Central memory CD8-positive, alpha-beta T cell (primary cell): ENCODE results near the gene MRPS25.
"Not testable (repeated sequence)": the region's sequence is repeated elsewhere in the genome, so short reads cannot be mapped to it uniquely, and the experiment has no call there.

Experiments
- ATAC-seq: fragments of 150-1000 bp; cut with Tn5 transposase; replicated peaks from 2 replicates; pipeline ENCODE4 v1.10.0; 2022; ENCODE audit warnings: mild to moderate bottlenecking, moderate FRiP score, moderate number of reproducible peaks; ENCODE audit not compliant: poor library complexity, severe bottlenecking; ENCODE audit errors: extremely low read depth
- DNase-seq, 2 donors: peaks; one replicate each; pipeline ENCODE4 v3.0.0; 2021; ENCODE audit warnings: low spot score in 2 of 2
- H3K27ac Mint-ChIP-seq: one replicate; pipeline ENCODE4 v1.8.0; 2022; ENCODE audit warnings: low read depth, mild to moderate bottlenecking, moderate library complexity, mixed read lengths
- H3K27me3 Mint-ChIP-seq: one replicate; pipeline ENCODE4 v1.8.0; 2022; ENCODE audit warnings: mixed read lengths
- H3K36me3 Mint-ChIP-seq: one replicate; pipeline ENCODE4 v1.8.0; 2022; ENCODE audit warnings: mild to moderate bottlenecking, moderate library complexity, mixed read lengths; ENCODE audit not compliant: insufficient read depth
- H3K4me1 Mint-ChIP-seq: one replicate; pipeline ENCODE4 v1.8.0; 2022; ENCODE audit warnings: mixed read lengths
- H3K4me3 Mint-ChIP-seq: one replicate; pipeline ENCODE4 v1.8.0; 2022; ENCODE audit warnings: mild to moderate bottlenecking, moderate library complexity, mixed read lengths
- H3K9me3 Mint-ChIP-seq: one replicate; pipeline ENCODE4 v1.8.0; 2022; ENCODE audit warnings: mixed read lengths

Gene MRPS25

DNA sequence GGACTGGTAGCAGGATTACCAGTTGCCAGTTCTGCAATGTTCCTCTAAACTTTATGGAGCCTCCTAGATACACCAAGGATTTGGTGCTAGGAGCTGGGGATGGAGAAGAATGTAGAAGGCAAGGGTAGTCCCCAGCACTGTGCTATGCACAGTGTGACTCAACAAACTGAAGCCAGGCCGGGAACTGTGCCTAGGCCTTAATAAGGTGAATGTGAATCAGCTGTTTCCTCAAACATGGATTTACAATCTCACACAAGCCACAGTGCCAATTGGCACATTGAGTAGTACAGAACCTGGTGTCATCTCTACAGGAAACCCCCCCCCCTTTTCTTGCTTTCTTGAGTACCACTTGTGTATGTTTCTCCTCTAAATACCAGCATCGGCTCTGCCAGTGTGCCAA, 32.5 kb downstream of the MRPS25 start:
- peak overlapping the region; percentile 63 for H3K27ac Mint-ChIP-seq
- peaks cover 63% of the 10 kb centered on the region for H3K36me3 Mint-ChIP-seq
- H3K4me3 Mint-ChIP-seq = no peak overlapping the region
- no peaks in the 10 kb centered on the region for H3K4me1 Mint-ChIP-seq
- ATAC-seq (no peak), DNase-seq (no peak)
- H3K27me3 Mint-ChIP-seq = no peaks in the 10 kb centered on the region
- H3K9me3 Mint-ChIP-seq = no peaks in the 10 kb centered on the region

DNA sequence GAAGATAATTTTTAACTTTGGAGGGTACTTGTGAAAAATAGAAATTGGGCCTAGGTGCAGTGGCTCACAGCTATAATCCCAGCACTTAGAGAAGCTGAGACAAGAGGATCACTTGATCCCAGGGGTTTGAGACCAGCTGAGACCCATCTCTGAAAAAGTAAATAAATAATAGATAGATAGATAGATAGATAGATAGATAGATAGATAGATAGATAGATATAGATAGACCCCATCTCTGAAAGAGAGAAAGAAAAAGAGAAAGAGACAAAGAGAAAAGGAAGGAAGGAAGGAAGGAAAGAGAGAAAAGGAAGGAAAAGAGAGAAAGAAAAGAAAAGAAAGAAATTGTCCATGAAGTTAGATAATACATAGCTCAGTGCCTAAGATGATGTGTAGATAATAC, 35.5 kb downstream of the MRPS25 start:
- Mint-ChIP-seq H3K9me3 (no peaks in the 10 kb centered on the region), H3K4me3 (no peak overlapping the region), H3K27ac (peak overlapping the region; percentile 61), H3K36me3 (peaks cover 47% of the 10 kb centered on the region), H3K4me1 (no peaks in the 10 kb centered on the region), H3K27me3 (no peaks in the 10 kb centered on the region)
- ATAC-seq (no peak), DNase-seq (no peak)

DNA sequence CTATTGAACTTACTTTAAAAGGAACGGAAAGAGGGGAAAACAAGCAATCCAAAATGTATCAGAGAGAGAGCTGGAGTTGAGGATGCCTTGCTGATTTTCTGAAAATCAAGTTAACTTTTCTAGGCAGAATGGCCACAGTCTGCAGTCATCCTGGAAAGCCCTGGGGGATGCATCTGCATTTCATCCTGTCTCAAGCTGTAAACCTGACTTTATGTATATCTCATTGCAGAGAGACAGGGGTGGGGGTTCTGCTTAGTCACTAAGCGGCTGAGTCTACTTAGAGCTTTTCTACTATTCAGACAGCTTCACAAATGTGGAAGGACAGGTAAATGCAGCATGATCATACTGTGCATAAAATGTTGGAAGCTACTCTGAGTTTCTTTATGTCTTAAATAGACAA, 41.4 kb downstream of the MRPS25 start:
- H3K27ac Mint-ChIP-seq = no peak overlapping the region

GRCh38 chr3:15023249-15023648, 41.9 kb downstream of the MRPS25 start:
- Mint-ChIP-seq H3K27ac (no peak overlapping the region), H3K9me3 (no peaks in the 10 kb centered on the region), H3K4me3 (no peak overlapping the region), H3K4me1 (no peaks in the 10 kb centered on the region), H3K27me3 (no peaks in the 10 kb centered on the region), H3K36me3 (peaks cover 44% of the 10 kb centered on the region)
- no peak for ATAC-seq
- no peak for DNase-seq

More for the DNA sequence above, 41.4 kb downstream of the MRPS25 start:
- DNase-seq = no peak
- Mint-ChIP-seq H3K36me3 (peaks cover 44% of the 10 kb centered on the region), H3K4me3 (no peak overlapping the region), H3K4me1 (no peaks in the 10 kb centered on the region), H3K27me3 (no peaks in the 10 kb centered on the region), H3K9me3 (no peaks in the 10 kb centered on the region)
- ATAC-seq = no peak

DNA sequence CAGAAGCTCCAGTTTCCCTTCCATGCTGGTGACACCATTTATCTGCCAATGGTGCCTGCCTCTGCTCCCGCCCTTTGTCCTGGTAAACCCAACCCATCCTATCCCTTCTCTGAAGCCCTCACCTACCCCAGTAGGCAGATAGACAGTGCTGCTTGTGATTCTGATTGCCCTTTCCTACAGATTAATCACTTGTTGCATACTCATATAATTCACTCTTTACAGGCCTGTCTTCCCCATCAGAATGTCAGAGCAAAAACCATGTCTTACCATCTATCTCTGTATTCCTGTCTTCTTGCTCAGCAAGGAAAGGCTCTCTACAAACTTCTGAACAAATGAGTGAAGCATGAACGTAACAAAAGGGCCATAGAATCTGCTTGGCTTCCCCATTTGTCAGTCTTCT, 47.9 kb downstream of the MRPS25 start:
- no peak overlapping the region for H3K27ac Mint-ChIP-seq
- H3K27me3 Mint-ChIP-seq = no peaks in the 10 kb centered on the region
- peaks cover 59% of the 10 kb centered on the region for H3K36me3 Mint-ChIP-seq

GRCh38 chr3:15015456-15015855, 49.7 kb downstream of the MRPS25 start:
- no peak overlapping the region for H3K27ac Mint-ChIP-seq
- H3K4me1 Mint-ChIP-seq = peaks cover 4% of the 10 kb centered on the region
- H3K36me3 Mint-ChIP-seq = peaks cover 54% of the 10 kb centered on the region
- H3K9me3 Mint-ChIP-seq = no peaks in the 10 kb centered on the region
- H3K27me3 Mint-ChIP-seq = no peaks in the 10 kb centered on the region
- no peak for ATAC-seq
- H3K4me3 Mint-ChIP-seq = no peak overlapping the region
- DNase-seq = no peak

More for the DNA sequence above, 47.9 kb downstream of the MRPS25 start:
- DNase-seq (no peak), ATAC-seq (no peak)
- no peak overlapping the region for H3K4me3 Mint-ChIP-seq
- no peaks in the 10 kb centered on the region for H3K4me1 Mint-ChIP-seq
- no peaks in the 10 kb centered on the region for H3K9me3 Mint-ChIP-seq

DNA sequence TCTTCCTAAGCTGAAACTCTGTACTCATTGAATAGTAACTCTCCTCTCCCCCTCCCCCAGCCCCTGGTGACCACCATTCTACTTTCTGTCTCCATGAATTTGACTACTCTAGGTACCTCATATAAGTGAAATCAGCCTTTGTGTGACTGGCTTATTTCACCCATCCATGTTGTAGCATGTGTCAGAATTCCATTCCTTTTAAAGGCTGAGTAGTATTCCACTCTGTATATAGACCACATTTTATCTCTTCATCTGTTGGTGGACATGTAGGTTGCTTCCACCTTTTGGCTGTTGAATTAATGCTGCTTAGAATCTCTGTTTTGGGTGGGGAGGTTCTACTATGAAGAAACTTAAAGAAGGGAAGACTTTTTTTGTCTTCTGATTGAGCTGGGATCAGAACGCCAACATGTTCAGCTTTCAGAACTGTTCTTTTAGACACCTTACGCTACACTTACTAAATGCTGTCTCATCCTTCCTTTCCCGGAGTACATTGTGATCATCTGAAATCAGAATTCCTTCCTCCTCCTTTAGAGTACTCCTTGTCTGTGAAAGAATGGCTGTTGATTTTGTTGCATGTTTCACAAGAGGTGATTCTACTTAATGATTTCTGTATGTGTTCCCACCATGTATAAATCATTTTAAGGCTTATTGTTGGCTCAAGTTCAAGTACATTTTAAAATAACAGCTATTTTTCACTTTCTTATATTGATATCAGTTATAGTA, 50.3 kb downstream of the MRPS25 start:
- H3K27ac Mint-ChIP-seq = no peak overlapping the region
- H3K27me3 Mint-ChIP-seq = no peaks in the 10 kb centered on the region
- DNase-seq (no peak), ATAC-seq (no peak)
- peaks cover 56% of the 10 kb centered on the region for H3K36me3 Mint-ChIP-seq
- peaks cover 4% of the 10 kb centered on the region for H3K4me1 Mint-ChIP-seq
- no peak overlapping the region for H3K4me3 Mint-ChIP-seq
- no peaks in the 10 kb centered on the region for H3K9me3 Mint-ChIP-seq

DNA sequence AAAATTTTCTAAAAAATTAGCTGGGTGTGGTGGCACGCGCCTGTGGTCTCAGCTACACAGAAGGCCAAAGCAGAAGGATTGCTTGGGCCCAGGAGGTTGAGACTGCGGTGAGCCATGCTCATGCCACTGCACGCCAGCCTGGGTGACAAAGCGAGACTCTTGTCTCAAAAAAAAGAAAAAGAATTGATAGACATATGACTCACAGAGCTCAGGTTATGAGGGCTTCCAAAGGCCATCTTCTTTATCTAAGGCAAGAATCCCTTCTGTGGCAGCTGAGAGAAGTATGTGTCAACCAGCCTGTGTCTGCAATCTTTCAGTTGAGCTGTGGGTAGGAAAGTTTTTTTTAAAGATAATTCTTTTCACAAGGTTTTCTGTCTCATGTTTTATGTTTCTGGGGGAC, 53.9 kb downstream of the MRPS25 start:
- DNase-seq = no peak
- Mint-ChIP-seq H3K36me3 (peaks cover 52% of the 10 kb centered on the region), H3K9me3 (no peaks in the 10 kb centered on the region), H3K4me3 (no peak overlapping the region), H3K4me1 (peaks cover 12% of the 10 kb centered on the region), H3K27ac (no peak overlapping the region), H3K27me3 (no peaks in the 10 kb centered on the region)
- no peak for ATAC-seq

DNA sequence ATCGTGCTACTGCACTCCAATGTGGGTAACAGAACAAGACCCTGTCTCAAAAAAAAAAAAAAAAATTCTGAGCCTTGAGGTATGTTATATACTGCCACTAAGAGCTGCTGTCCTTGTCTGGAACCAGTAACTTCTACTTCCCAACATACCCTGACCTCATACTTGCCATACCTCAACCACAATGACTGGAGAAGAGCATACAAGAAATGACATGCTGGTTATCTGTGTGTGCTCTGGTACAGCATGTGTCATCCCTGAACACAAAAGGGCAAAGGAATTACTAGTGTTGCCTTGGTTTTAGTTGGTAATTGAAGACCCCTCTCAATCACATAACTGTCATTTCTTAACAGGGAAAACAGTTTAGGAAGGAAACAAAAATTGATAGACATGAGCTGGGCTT, 54.5 kb downstream of the MRPS25 start:
- ATAC-seq = no peak
- Mint-ChIP-seq H3K27ac (no peak overlapping the region), H3K36me3 (peaks cover 52% of the 10 kb centered on the region)

DNA sequence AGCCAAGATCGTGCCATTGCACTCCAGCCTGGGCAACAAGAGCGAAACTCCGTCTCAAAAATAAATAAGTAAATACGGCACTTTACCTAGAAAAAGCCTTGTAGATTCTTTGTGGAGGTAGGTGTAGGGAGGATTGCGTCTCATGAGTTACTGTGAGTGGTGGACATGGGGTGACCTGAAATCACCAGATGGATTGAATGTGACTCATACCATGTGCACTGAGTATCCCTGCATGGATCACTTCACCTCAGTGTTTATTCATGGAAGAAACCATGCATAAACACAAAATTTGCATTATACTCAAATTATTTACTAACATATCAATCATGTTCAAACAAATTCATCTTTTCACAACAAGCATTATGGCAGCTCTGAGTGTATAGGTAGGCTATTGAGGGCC, 55.9 kb downstream of the MRPS25 start:
- peaks cover 47% of the 10 kb centered on the region for H3K36me3 Mint-ChIP-seq
- H3K9me3 Mint-ChIP-seq = no peaks in the 10 kb centered on the region
- H3K27me3 Mint-ChIP-seq = no peaks in the 10 kb centered on the region
- H3K4me1 Mint-ChIP-seq = peaks cover 12% of the 10 kb centered on the region
- H3K4me3 Mint-ChIP-seq = no peak overlapping the region
- DNase-seq (no peak), ATAC-seq (no peak)
- no peak overlapping the region for H3K27ac Mint-ChIP-seq

More for the DNA sequence above, 54.5 kb downstream of the MRPS25 start:
- H3K27me3 Mint-ChIP-seq = no peaks in the 10 kb centered on the region
- no peaks in the 10 kb centered on the region for H3K9me3 Mint-ChIP-seq
- no peak overlapping the region for H3K4me3 Mint-ChIP-seq
- H3K4me1 Mint-ChIP-seq = peaks cover 12% of the 10 kb centered on the region
- no peak for DNase-seq

DNA sequence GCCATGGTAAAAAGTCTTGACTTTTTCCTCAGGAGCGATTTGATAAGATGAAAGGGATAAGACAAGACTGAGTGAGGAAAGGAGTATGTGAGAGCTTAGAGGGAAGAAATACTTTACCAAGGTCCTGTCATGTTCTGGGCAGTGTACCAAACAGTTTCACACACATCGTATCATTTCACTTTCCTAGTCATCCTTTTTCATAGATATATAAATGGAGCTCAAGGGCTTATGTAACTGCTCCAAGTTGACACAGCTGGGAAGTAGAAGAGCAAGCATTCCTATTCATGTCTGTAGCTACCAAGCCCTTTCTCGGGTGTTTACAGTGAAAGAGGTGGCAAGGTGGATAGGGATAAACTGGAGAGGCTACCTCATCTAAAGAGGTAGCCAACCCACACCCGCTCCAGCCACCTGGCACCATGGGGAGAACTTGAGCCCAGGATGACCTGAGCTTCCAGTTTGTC, 57.4 kb downstream of the MRPS25 start:
- ATAC-seq (no peak), DNase-seq (no peak)
- H3K4me1 Mint-ChIP-seq = peaks cover 19% of the 10 kb centered on the region
- peak overlapping the region; percentile 60 for H3K27ac Mint-ChIP-seq
- H3K36me3 Mint-ChIP-seq = peaks cover 39% of the 10 kb centered on the region
- no peaks in the 10 kb centered on the region for H3K27me3 Mint-ChIP-seq
- no peak overlapping the region for H3K4me3 Mint-ChIP-seq
- H3K9me3 Mint-ChIP-seq = no peaks in the 10 kb centered on the region

DNA sequence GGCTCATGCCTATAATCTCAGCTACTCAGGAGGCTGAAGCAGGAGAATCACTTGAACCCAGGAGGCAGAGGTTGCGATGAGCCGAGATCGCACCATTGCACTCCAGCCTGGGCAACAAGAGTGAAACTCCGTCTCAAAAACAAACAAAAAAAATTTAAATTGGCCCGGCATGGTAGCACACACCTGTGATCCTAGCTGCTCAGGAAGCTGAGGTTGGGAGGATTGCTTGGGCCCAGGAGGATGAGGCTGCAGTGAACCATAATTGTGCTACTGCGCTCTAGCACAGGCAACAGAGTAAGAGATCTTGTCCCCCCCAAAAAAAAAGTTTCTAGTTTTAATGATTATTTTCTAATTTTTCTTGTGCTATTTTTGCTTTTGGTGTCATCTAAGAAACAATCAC, 65.9 kb downstream of the MRPS25 start:
- Mint-ChIP-seq H3K27ac (peak overlapping the region; percentile 46), H3K36me3 (peaks cover 12% of the 10 kb centered on the region), H3K4me1 (peaks cover 39% of the 10 kb centered on the region)
- H3K9me3 Mint-ChIP-seq, H3K4me3 Mint-ChIP-seq, ATAC-seq, DNase-seq, H3K27me3 Mint-ChIP-seq: not testable (repeated sequence)
